Neural cell (in vitro differentiated cells): ENCODE data around the gene RASAL2. TPM values are rescaled to one million over a fixed set of nuclear protein-coding genes. Genes with fewer than 3 reads are reported as not detected.

Source experiments
- H2AFZ ChIP-seq: fragments of 200-600, 300-800 bp; sonication (generic), shearing (Covaris generic); 2 replicates; pipeline ENCODE4 v1.6.0; 2014; ENCODE audit warnings: low read depth, mild to moderate bottlenecking, antibody characterized with exemption, low read length, moderate library complexity
- H3F3A ChIP-seq: fragments of 200-600 bp; shearing (Covaris generic); 2 replicates; pipeline ENCODE4 v1.6.1; 2016; ENCODE audit warnings: mild to moderate bottlenecking, moderate library complexity, mixed read lengths, antibody characterized with exemption, low read length; ENCODE audit not compliant: insufficient read depth, poor library complexity, severe bottlenecking
- H3K27ac ChIP-seq: fragments of 200-600, 300-800 bp; sonication (generic), shearing (Covaris generic); 2 replicates; pipeline ENCODE4 v1.5.1; 2014; ENCODE audit warnings: mild to moderate bottlenecking, low read length, moderate library complexity
- H3K27me3 ChIP-seq: fragments of 300-800, 200-600 bp; sonication (generic), shearing (Covaris generic); 2 replicates; pipeline ENCODE4 v1.6.0; 2014; ENCODE audit warnings: mild to moderate bottlenecking, low read depth, low read length, moderate library complexity; ENCODE audit not compliant: insufficient read depth
- H3K36me3 ChIP-seq: fragments of 300-800, 200-600 bp; sonication (generic), shearing (Covaris generic); 2 replicates; pipeline ENCODE4 v1.5.1; 2014; ENCODE audit warnings: mild to moderate bottlenecking, antibody characterized with exemption, low read length, moderate library complexity; ENCODE audit not compliant: insufficient read depth
- H3K4me2 ChIP-seq: fragments of 300-800, 200-600 bp; sonication (generic), shearing (Covaris generic); 2 replicates; pipeline ENCODE4 v1.6.0; 2014; ENCODE audit warnings: mild to moderate bottlenecking, low read length
- H3K4me3 ChIP-seq: fragments of 300-800, 200-600 bp; sonication (generic), shearing (Covaris generic); 2 replicates; pipeline ENCODE4 v1.5.1; 2014; ENCODE audit warnings: mild to moderate bottlenecking, low read length, moderate library complexity
- H3K79me2 ChIP-seq: fragments of 200-600 bp; shearing (Covaris generic); replicated peaks from 2 replicates; pipeline ENCODE4 v1.6.0; 2014; ENCODE audit warnings: mild to moderate bottlenecking, low read length, moderate library complexity; ENCODE audit not compliant: insufficient read depth
- H3K9ac ChIP-seq: fragments of 300-800, 200-600 bp; sonication (generic), shearing (Covaris generic); 2 replicates; pipeline ENCODE4 v1.6.1; 2016; ENCODE audit warnings: mild to moderate bottlenecking, low read length, mixed read lengths
- H3K9me2 ChIP-seq: fragments of 200-600 bp; shearing (Covaris generic); 2 replicates; pipeline ENCODE4 v1.6.1; 2016; ENCODE audit warnings: mild to moderate bottlenecking, low read length, mixed read lengths; ENCODE audit not compliant: insufficient read depth
- H3K9me3 ChIP-seq: fragments of 200-600, 300-800 bp; sonication (generic), shearing (Covaris generic); 2 replicates; pipeline ENCODE4 v1.6.1; 2016; ENCODE audit warnings: mild to moderate bottlenecking, mixed run types, low read length, moderate library complexity, mixed read lengths
- H4K20me1 ChIP-seq: fragments of 200-600 bp; shearing (Covaris generic); 2 replicates; pipeline ENCODE4 v1.6.1; 2016; ENCODE audit warnings: mild to moderate bottlenecking, mixed run types; ENCODE audit not compliant: insufficient read depth
- CTCF ChIP-seq: fragments of 450-650 bp; IDR thresholded peaks from 2 replicates; pipeline ENCODE4 v1.5.1; 2014; ENCODE audit warnings: antibody characterized with exemption, mild to moderate bottlenecking, moderate library complexity; ENCODE audit not compliant: poor library complexity, severe bottlenecking
- EP300 ChIP-seq: fragments of 450-650 bp; conservative IDR thresholded peaks from 2 replicates; pipeline ENCODE4 v1.6.1; 2014; ENCODE audit warnings: antibody characterized with exemption, mild to moderate bottlenecking, moderate library complexity; ENCODE audit not compliant: poor library complexity, severe bottlenecking
- EZH2 ChIP-seq: fragments of 200-600, 300-800 bp; shearing (Covaris generic), sonication (generic); IDR thresholded peaks from 2 replicates; pipeline ENCODE4 v1.6.1; 2014; ENCODE audit warnings: antibody characterized with exemption, low read length, borderline replicate concordance, mild to moderate bottlenecking; ENCODE audit not compliant: insufficient read depth, poor library complexity, severe bottlenecking
- MXI1 ChIP-seq: fragments of 450-650 bp; conservative IDR thresholded peaks from 2 replicates; pipeline ENCODE4 v1.6.1; 2014; ENCODE audit warnings: antibody characterized with exemption, mild to moderate bottlenecking; ENCODE audit not compliant: poor library complexity, severe bottlenecking
- POLR2AphosphoS5 ChIP-seq: IDR thresholded peaks from 2 replicates; pipeline ENCODE4 v1.6.1; 2012
- RAD21 ChIP-seq: fragments of 450-650 bp; conservative IDR thresholded peaks from 2 replicates; pipeline ENCODE4 v1.6.1; 2014; ENCODE audit warnings: antibody characterized with exemption, mild to moderate bottlenecking, moderate library complexity
- REST ChIP-seq: IDR thresholded peaks from 2 replicates; pipeline ENCODE4 v1.6.1; 2012; ENCODE audit warnings: borderline replicate concordance
- SMC3 ChIP-seq: fragments of 450-650 bp; conservative IDR thresholded peaks from 2 replicates; pipeline ENCODE4 v1.6.1; 2014; ENCODE audit warnings: antibody characterized with exemption, mild to moderate bottlenecking, moderate library complexity; ENCODE audit not compliant: poor library complexity
- TAF1 ChIP-seq: IDR thresholded peaks from 2 replicates; pipeline ENCODE4 v1.6.1; 2012; ENCODE audit warnings: low read depth
- polyA plus RNA-seq: library from polyadenylated mRNA; depleted of rRNA; stranded (reverse); fragments of >200 nt; gene quantifications from 2 replicates; pipeline ENCODE4 v1.2.3, GENCODE V29; 2014

RASAL2 gene
- polyA plus RNA-seq, 1 donor from 2014 or later, result 73.3 TPM

GRCh38 chr1:178133239-178133989 is 39.5 kb downstream of the RASAL2 start:
- no peak overlapping the region for H3K4me2 ChIP-seq
- no peak overlapping the region for H3K27ac ChIP-seq
- H3K79me2 ChIP-seq, result peaks cover 10% of the 10 kb centered on the region

GRCh38 chr1:178134061-178134460 is 40.2 kb downstream of the RASAL2 start:
- H3K27ac ChIP-seq, result no peak overlapping the region
- TF ChIP-seq EZH2 (no peak), REST (no peak), TAF1 (no peak), MXI1 (no peak), RAD21 (no peak)

More at GRCh38 chr1:178133239-178133989, 39.5 kb downstream of the RASAL2 start:
- H3K9ac ChIP-seq, result no peak overlapping the region
- no peaks in the 10 kb centered on the region for H3K9me3 ChIP-seq
- no peaks in the 10 kb centered on the region for H4K20me1 ChIP-seq
- no peaks in the 10 kb centered on the region for H3K27me3 ChIP-seq
- no peak overlapping the region for H2AFZ ChIP-seq
- H3F3A ChIP-seq, result no peaks in the 10 kb centered on the region
- H3K4me3 ChIP-seq, result no peak overlapping the region
- no peaks in the 10 kb centered on the region for H3K9me2 ChIP-seq
- H3K36me3 ChIP-seq, result no peaks in the 10 kb centered on the region
- TF ChIP-seq MXI1, result no peak
- TF ChIP-seq TAF1, result no peak
- no peak for TF ChIP-seq CTCF
- TF ChIP-seq SMC3, result no peak
- TF ChIP-seq REST, result no peak
- TF ChIP-seq EP300, result no peak
- no peak for TF ChIP-seq EZH2
- no peak for TF ChIP-seq POLR2AphosphoS5
- no peak for TF ChIP-seq RAD21

More at GRCh38 chr1:178134061-178134460, 40.2 kb downstream of the RASAL2 start:
- Histone ChIP-seq H3K9ac (no peak overlapping the region), H3K4me2 (no peak overlapping the region), H3K36me3 (no peaks in the 10 kb centered on the region), H4K20me1 (no peaks in the 10 kb centered on the region), H3K79me2 (peaks cover 9% of the 10 kb centered on the region), H3K9me3 (no peaks in the 10 kb centered on the region), H3K9me2 (peaks cover under 1% of the 10 kb centered on the region), H2AFZ (no peak overlapping the region), H3K27me3 (no peaks in the 10 kb centered on the region), H3F3A (no peaks in the 10 kb centered on the region), H3K4me3 (no peak overlapping the region)
